GM12891 (cell line): ENCODE data around the gene AANAT.

Source experiments
- POLR2A ChIP-seq: IDR thresholded peaks from 2 replicates; pipeline ENCODE4 v1.6.1; 2011; ENCODE audit warnings: low read depth, low read length, control low read depth
- POU2F2 ChIP-seq: IDR thresholded peaks from 2 replicates; pipeline ENCODE4 v1.6.1; 2011; ENCODE audit warnings: low read depth, mild to moderate bottlenecking, control low read depth, low read length, moderate library complexity
- TAF1 ChIP-seq: IDR thresholded peaks from 2 replicates; pipeline ENCODE4 v1.6.1; 2011; ENCODE audit warnings: low read depth, low read length, control low read depth

GRCh38 chr17:76477576-76477975 is 10.2 kb downstream of the AANAT start:
- TF ChIP-seq POLR2A (no peak), TAF1 (no peak), POU2F2 (no peak)
